Left lung (tissue), 10 donors: Measurements from ENCODE around the gene CASTOR1. TPM values are rescaled to one million over a fixed set of nuclear protein-coding genes. Genes with fewer than 3 reads are reported as not detected.

Experiments used
- ATAC-seq: fragments of 200-7000 bp; cut with Tn5 transposase; one replicate; pipeline ENCODE4 v1.9.1; 2020; ENCODE audit warnings: moderate library complexity
- DNase-seq, 4 donors: peaks; one replicate each; pipeline ENCODE4 v3.0.0-alpha.2; 2013 to 2020
- H3K27ac ChIP-seq, 2 donors: fragments of 200-600 bp; sonication (generic) in 1 of 2; one replicate each; pipeline versions ENCODE4 v1.5.0 to v1.8.0; 2020 to 2021
- H3K27me3 ChIP-seq, 2 donors: fragments of 200-600 bp; sonication (generic) in 1 of 2; one replicate each; pipeline versions ENCODE4 v1.5.0 to v1.8.0; 2020 to 2021
- H3K36me3 ChIP-seq, 2 donors: fragments of 200-600 bp; sonication (generic) in 1 of 2; one replicate each; pipeline versions ENCODE4 v1.5.0 to v1.8.0; 2020 to 2021
- H3K4me1 ChIP-seq, 2 donors: fragments of 200-600 bp; one replicate each; pipeline ENCODE4 v1.8.0; 2021
- H3K4me3 ChIP-seq, 2 donors: fragments of 200-600 bp; sonication (generic) in 1 of 2; one replicate each; pipeline versions ENCODE4 v1.5.0 to v1.8.0; 2020 to 2021; ENCODE audit warnings: mild to moderate bottlenecking in 1 of 2
- H3K9me3 ChIP-seq, 2 donors: fragments of 200-600 bp; sonication (generic) in 1 of 2; one replicate each; pipeline versions ENCODE4 v1.5.0 to v1.8.0; 2020 to 2021
- CTCF ChIP-seq, 2 donors: fragments of 200-600 bp; sonication (generic) in 1 of 2; IDR thresholded peaks; one replicate each; pipeline versions ENCODE4 v1.5.0 to v1.8.0; 2021; ENCODE audit warnings: antibody characterized with exemption in 2 of 2
- intact Hi-C, 2 donors: fragments of 100-400 bp; cut with DNase I; formaldehyde crosslinking; loops; one replicate each; pipeline versions ENCODE4 v1.11.2 to v1.14.2; 2022
- polyA plus RNA-seq, 6 donors: library from polyadenylated mRNA; unstranded; fragments of 120-200 nt; gene quantifications; one replicate each; pipeline ENCODE4 v1.2.1, GENCODE V29; 2013; ENCODE audit not compliant: insufficient read length in 6 of 6
- total RNA-seq, 2 donors: library from RNA; stranded (reverse); fragmentation: NEBNext Ultra II Directional; extraction: Animal tissue kit (Norgen Biotek cat#: 25700); gene quantifications; one replicate each; pipeline ENCODE4 v1.2.1, GENCODE V29; 2021
- donor health status: DM: no; HTN: yes; CAD: no.
- donor health status: DM: no; HTN: no; CAD: no.

Gene CASTOR1
- total and polyA plus RNA-seq, 8 donors = 10.7 to 16.7 (median 14.4) TPM

GRCh38 chr22:30238661-30239487 lies 50.4 kb downstream of the CASTOR1 start:
- Histone ChIP-seq H3K9me3 (no peaks in the 10 kb centered on the region), H3K27ac (no peak overlapping the region), H3K27me3 (peaks cover 0 to under 1% of the 10 kb centered on the region in 2 donors), H3K4me3 (no peak overlapping the region), H3K4me1 (peaks cover 9 to 15% of the 10 kb centered on the region in 2 donors), H3K36me3 (no peaks in the 10 kb centered on the region)
- TF ChIP-seq CTCF (IDR thresholded peaks at IDR 0.05) = no peak
- ATAC-seq (peak; percentile 27), DNase-seq (peak in 2 of 4 donors; percentile 16 to 75)
- intact Hi-C loops = no loop called here

GRCh38 chr22:30238136-30238535 lies 51.2 kb downstream of the CASTOR1 start:
- DNase-seq (no peak), ATAC-seq (no peak)
- H3K9me3 ChIP-seq = no peaks in the 10 kb centered on the region
- no peak for TF ChIP-seq CTCF (IDR thresholded peaks at IDR 0.05)
- H3K36me3 ChIP-seq = no peaks in the 10 kb centered on the region
- H3K27ac ChIP-seq = peak overlapping the region in 1 of 2 donors; percentile 39
- H3K4me3 ChIP-seq = no peak overlapping the region
- peaks cover 9 to 15% of the 10 kb centered on the region in 2 donors for H3K4me1 ChIP-seq
- H3K27me3 ChIP-seq = peaks cover 0 to 3% of the 10 kb centered on the region in 2 donors
- intact Hi-C loops = no loop called here

GRCh38 chr22:30236875-30237274 lies 52.4 kb downstream of the CASTOR1 start:
- Histone ChIP-seq H3K36me3 (no peaks in the 10 kb centered on the region), H3K27ac (no peak overlapping the region), H3K9me3 (no peaks in the 10 kb centered on the region), H3K27me3 (peaks cover 0 to 12% of the 10 kb centered on the region in 2 donors), H3K4me3 (no peak overlapping the region), H3K4me1 (peaks cover 9 to 15% of the 10 kb centered on the region in 2 donors)
- TF ChIP-seq CTCF (IDR thresholded peaks at IDR 0.05) = no peak
- DNase-seq (peak in 1 of 4 donors; percentile 11), ATAC-seq (no peak)
- intact Hi-C loops = no loop called here

- intact Hi-C loops = no loop called here
- ATAC-seq = peak; percentile 79
- no peak for TF ChIP-seq CTCF (IDR thresholded peaks at IDR 0.05)
- H3K4me3 ChIP-seq = no peak overlapping the region
- peaks cover 9 to 15% of the 10 kb centered on the region in 2 donors for H3K4me1 ChIP-seq
- no peaks in the 10 kb centered on the region for H3K36me3 ChIP-seq
- peak overlapping the region in 1 of 2 donors; percentile 26 for H3K27ac ChIP-seq
- DNase-seq = peak in 2 of 4 donors; percentile 70 to 75
- peaks cover 0 to 12% of the 10 kb centered on the region in 2 donors for H3K27me3 ChIP-seq
- H3K9me3 ChIP-seq = no peaks in the 10 kb centered on the region
Measured at GRCh38 chr22:30235687-30236170, 53.6 kb downstream of the CASTOR1 start.

Other genes starting within 250 kb of the CASTOR1 start
- under 1 TPM in 1 of 2 donors, not detected in 1; 0.13 TPM for gene HORMAD2, start 209.0 kb downstream of the CASTOR1 start, total RNA-seq
- under 1 TPM in 5 of 6 donors, not detected in 1; 0.18 to 0.74 (median 0.21) TPM for gene HORMAD2, start 209.0 kb downstream of the CASTOR1 start, polyA plus RNA-seq
- 10 to 100 TPM in 1 of 2 donors, 1 to 10 TPM in 1; 8.1 to 10.7 TPM for gene LIF, start 42.7 kb downstream of the CASTOR1 start, total RNA-seq
- gene LIF, start 42.7 kb downstream of the CASTOR1 start, polyA plus RNA-seq = 1 to 10 TPM; 1.4 to 4.1 (median 2.2) TPM
- 1 to 10 TPM; 4.8 to 6.3 TPM for gene OSM, start 22.7 kb downstream of the CASTOR1 start, total RNA-seq
- gene OSM, start 22.7 kb downstream of the CASTOR1 start, polyA plus RNA-seq = 1 to 10 TPM in 1 of 6 donors, under 1 TPM in 5; 0.17 to 1.3 (median 0.30) TPM
- 10 to 100 TPM; 21.7 to 25.4 TPM for gene TBC1D10A, start 37.4 kb upstream of the CASTOR1 start, total RNA-seq
- gene TBC1D10A, start 37.4 kb upstream of the CASTOR1 start, polyA plus RNA-seq = 10 to 100 TPM; 15.4 to 19.8 (median 17.8) TPM
- gene SF3A1, start 67.4 kb upstream of the CASTOR1 start, total RNA-seq = 100 to 1,000 TPM; 133 to 146 TPM
- gene SF3A1, start 67.4 kb upstream of the CASTOR1 start, polyA plus RNA-seq = 100 to 1,000 TPM; 119 to 154 (median 137) TPM
- 1 to 10 TPM; 2.8 to 3.9 TPM for gene CCDC157, start 67.5 kb upstream of the CASTOR1 start, total RNA-seq
- gene CCDC157, start 67.5 kb upstream of the CASTOR1 start, polyA plus RNA-seq = 1 to 10 TPM; 3.7 to 8.1 (median 4.3) TPM
- 10 to 100 TPM; 14.6 to 19.0 TPM for gene RNF215, start 97.9 kb upstream of the CASTOR1 start, total RNA-seq
- 10 to 100 TPM; 20.3 to 27.5 (median 24.5) TPM for gene RNF215, start 97.9 kb upstream of the CASTOR1 start, polyA plus RNA-seq
- gene SEC14L2, start 107.5 kb upstream of the CASTOR1 start, total RNA-seq = 1 to 10 TPM; 8.3 to 9.2 TPM
- 10 to 100 TPM in 4 of 6 donors, 1 to 10 TPM in 2; 9.1 to 13.4 (median 10.9) TPM for gene SEC14L2, start 107.5 kb upstream of the CASTOR1 start, polyA plus RNA-seq
- 10 to 100 TPM; 15.6 to 31.8 TPM for gene MTFP1, start 136.3 kb upstream of the CASTOR1 start, total RNA-seq
- 10 to 100 TPM in 1 of 6 donors, 1 to 10 TPM in 5; 5.7 to 10.1 (median 7.4) TPM for gene MTFP1, start 136.3 kb upstream of the CASTOR1 start, polyA plus RNA-seq
- gene SEC14L3, start 182.5 kb upstream of the CASTOR1 start, total RNA-seq = under 1 TPM in 1 of 2 donors, not detected in 1; 0.29 TPM
- gene SEC14L3, start 182.5 kb upstream of the CASTOR1 start, polyA plus RNA-seq = under 1 TPM in 5 of 6 donors, not detected in 1; 0.09 to 0.44 (median 0.20) TPM
- 1 to 10 TPM; 2.2 to 6.4 TPM for gene SEC14L4, start 216.2 kb upstream of the CASTOR1 start, total RNA-seq
- gene SEC14L4, start 216.2 kb upstream of the CASTOR1 start, polyA plus RNA-seq = under 1 TPM; 0.50 to 1.00 (median 0.84) TPM